ENCODE data around the gene CT45A5.

GRCh38 chrX:135741192-135741715, 44.0 kb downstream of the CT45A5 start:
- no peak for TF ChIP-seq EZH2 (IDR thresholded peaks at IDR 0.05; ENCODE audit: low read depth)
- TF ChIP-seq, protein P1, sequence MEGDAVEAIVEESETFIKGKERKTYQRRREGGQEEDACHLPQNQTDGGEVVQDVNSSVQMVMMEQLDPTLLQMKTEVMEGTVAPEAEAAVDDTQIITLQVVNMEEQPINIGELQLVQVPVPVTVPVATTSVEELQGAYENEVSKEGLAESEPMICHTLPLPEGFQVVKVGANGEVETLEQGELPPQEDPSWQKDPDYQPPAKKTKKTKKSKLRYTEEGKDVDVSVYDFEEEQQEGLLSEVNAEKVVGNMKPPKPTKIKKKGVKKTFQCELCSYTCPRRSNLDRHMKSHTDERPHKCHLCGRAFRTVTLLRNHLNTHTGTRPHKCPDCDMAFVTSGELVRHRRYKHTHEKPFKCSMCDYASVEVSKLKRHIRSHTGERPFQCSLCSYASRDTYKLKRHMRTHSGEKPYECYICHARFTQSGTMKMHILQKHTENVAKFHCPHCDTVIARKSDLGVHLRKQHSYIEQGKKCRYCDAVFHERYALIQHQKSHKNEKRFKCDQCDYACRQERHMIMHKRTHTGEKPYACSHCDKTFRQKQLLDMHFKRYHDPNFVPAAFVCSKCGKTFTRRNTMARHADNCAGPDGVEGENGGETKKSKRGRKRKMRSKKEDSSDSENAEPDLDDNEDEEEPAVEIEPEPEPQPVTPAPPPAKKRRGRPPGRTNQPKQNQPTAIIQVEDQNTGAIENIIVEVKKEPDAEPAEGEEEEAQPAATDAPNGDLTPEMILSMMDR (conservative IDR thresholded peaks at IDR 0.05) = no peak

Measured in PC-9 (cell line).